GM06990 (cell line): ENCODE data around the gene DCUN1D3.

Experiments
- DNase-seq: peaks from one replicate; pipeline ENCODE4 v3.0.0-alpha.2; 2011; ENCODE audit not compliant: insufficient read length; ENCODE audit errors: extremely low read depth
- H3K27me3 ChIP-seq: replicated peaks from 2 replicates; pipeline ENCODE4 v1.6.0; 2011; ENCODE audit warnings: low read length; ENCODE audit not compliant: control insufficient read depth, insufficient read depth
- H3K36me3 ChIP-seq: 2 replicates; pipeline ENCODE4 v1.5.1; 2011; ENCODE audit warnings: low read length; ENCODE audit not compliant: control insufficient read depth, insufficient read depth
- H3K4me3 ChIP-seq: replicated peaks from 2 replicates; pipeline ENCODE4 v1.5.1; 2011; ENCODE audit warnings: low read depth, mild to moderate bottlenecking, control low read depth, low read length
- CTCF ChIP-seq: IDR thresholded peaks from 2 replicates; pipeline ENCODE4 v1.5.1; 2011; ENCODE audit warnings: low read length, control low read depth, mild to moderate bottlenecking, inconsistent platforms; ENCODE audit not compliant: insufficient read depth, poor library complexity, severe bottlenecking

DCUN1D3 gene

GRCh38 chr16:20901068-20901435 lies 894 bp upstream of the DCUN1D3 start:
- no peak for TF ChIP-seq CTCF

GRCh38 chr16:20899477-20900298 lies 470 bp downstream of the DCUN1D3 start:
- Histone ChIP-seq H3K27me3 (no peaks in the 10 kb centered on the region), H3K36me3 (no peaks in the 10 kb centered on the region)
- DNase-seq, result no peak

More at GRCh38 chr16:20901068-20901435, 894 bp upstream of the DCUN1D3 start:
- no peak for DNase-seq
- no peaks in the 10 kb centered on the region for H3K27me3 ChIP-seq
- H3K36me3 ChIP-seq, result no peaks in the 10 kb centered on the region
- peak overlapping the region; percentile 91 for H3K4me3 ChIP-seq

GRCh38 chr16:20899071-20899470 lies 1.1 kb downstream of the DCUN1D3 start:
- peaks cover 4% of the 10 kb centered on the region; the same call in 1 of the 2 replicates for H3K36me3 ChIP-seq
- H3K4me3 ChIP-seq, result peak overlapping the region; percentile 91
- no peak for DNase-seq
- no peaks in the 10 kb centered on the region for H3K27me3 ChIP-seq
- TF ChIP-seq CTCF, result no peak

More at GRCh38 chr16:20899477-20900298, 470 bp downstream of the DCUN1D3 start:
- peak overlapping the region; percentile 91 for H3K4me3 ChIP-seq
- no peak for TF ChIP-seq CTCF

GRCh38 chr16:20897922-20898321 lies 2.2 kb downstream of the DCUN1D3 start:
- no peak for TF ChIP-seq CTCF
- H3K36me3 ChIP-seq, result peaks cover 4% of the 10 kb centered on the region; the same call in 1 of the 2 replicates
- DNase-seq, result no peak
- no peaks in the 10 kb centered on the region for H3K27me3 ChIP-seq
- no peak overlapping the region for H3K4me3 ChIP-seq

- no peaks in the 10 kb centered on the region for H3K27me3 ChIP-seq
- TF ChIP-seq CTCF, result no peak
- DNase-seq, result no peak
- H3K4me3 ChIP-seq, result no peak overlapping the region
- peaks cover 5% of the 10 kb centered on the region for H3K36me3 ChIP-seq
Observed at GRCh38 chr16:20897253-20897897, 2.8 kb downstream of the DCUN1D3 start.
